SK-N-MC (cell line): Measurements from ENCODE around the gene ADARB1.

Experiments used
- EZH2 ChIP-seq: fragments of 200-600 bp; sonication (generic); IDR thresholded peaks from one replicate; pipeline ENCODE4 v1.6.1; 2017; ENCODE audit warnings: antibody characterized with exemption
- POLR2AphosphoS5 ChIP-seq: IDR thresholded peaks from 2 replicates; pipeline ENCODE4 v1.6.1; 2012; ENCODE audit warnings: mild to moderate bottlenecking, low read depth, low read length, borderline replicate concordance

DNA sequence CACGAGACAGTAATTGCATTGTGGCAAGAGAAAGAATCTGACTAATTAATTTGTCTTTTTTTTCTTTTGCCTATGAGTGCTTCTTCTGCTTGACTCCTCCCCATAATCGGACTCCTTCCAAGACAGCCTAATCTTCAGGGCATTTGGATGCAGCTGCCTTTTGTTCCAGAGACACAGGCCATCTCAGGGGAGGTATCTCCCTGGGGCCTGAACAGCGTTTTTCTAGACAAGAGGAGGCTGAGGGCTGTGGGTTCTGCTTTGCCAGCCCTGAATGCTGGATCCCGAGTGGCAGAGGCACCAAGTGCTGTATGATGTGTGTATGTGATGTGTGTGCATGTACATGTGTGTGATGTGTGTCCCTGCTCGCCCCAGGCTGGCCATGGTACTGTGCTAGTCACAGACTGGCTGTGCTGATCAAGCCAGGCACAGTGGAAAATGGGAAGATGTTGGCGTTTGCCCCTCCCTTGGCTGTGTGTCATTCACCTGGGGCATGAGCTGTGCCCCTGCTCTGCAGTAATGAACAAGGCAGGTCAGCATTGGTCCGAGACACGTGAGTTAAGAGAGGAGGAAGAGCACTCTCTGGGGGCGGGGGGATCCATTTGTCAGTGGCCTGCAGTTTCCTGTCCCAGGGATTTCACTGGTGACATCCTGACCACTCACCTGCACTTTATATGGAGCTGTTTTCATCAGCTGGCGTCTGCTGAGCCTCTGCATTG lies 77.2 kb downstream of the ADARB1 start:
- TF ChIP-seq POLR2AphosphoS5 (no peak), EZH2 (no peak)
